ENCODE measurements around the gene USP19.

The USP19 gene

DNA sequence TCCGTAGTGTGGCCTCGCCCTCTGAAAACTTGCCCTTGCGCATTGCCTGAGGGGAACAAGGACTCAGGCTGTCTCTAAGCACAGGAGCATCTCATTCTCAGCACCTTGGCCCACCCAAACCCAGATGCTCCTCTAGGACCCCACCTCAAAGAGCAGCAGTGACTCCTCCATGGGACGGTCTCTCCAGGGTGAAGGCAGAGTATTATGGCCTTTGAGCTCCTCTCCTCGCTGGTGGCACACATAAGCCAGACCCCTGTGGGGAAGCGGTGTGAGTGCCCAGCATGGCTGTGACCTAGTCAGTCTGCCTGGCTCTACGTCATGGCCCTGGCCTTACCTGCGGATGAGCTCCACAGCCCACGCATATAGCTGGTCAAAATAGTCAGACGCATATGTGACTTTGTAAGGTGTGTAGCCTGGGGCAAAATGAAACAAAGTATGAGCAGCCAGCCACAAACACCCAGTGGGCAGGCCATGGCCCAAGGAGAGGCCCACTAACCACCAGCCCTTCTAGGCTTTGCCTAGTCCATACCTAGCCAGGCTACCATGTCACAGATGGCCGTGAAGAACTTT, 20.5 kb downstream of the USP19 start:
- Histone ChIP-seq H3K9ac (ENCODE audit: low read depth, low read length) (no peak overlapping the region), H3K36me3 (ENCODE audit: insufficient read depth, low read length) (peaks cover 28% of the 10 kb centered on the region), H3K9me3 (ENCODE audit: control insufficient read depth, insufficient read depth, low read length) (no peaks in the 10 kb centered on the region), H3K4me1 (ENCODE audit: insufficient read depth, low read length) (no peaks in the 10 kb centered on the region)

DNA sequence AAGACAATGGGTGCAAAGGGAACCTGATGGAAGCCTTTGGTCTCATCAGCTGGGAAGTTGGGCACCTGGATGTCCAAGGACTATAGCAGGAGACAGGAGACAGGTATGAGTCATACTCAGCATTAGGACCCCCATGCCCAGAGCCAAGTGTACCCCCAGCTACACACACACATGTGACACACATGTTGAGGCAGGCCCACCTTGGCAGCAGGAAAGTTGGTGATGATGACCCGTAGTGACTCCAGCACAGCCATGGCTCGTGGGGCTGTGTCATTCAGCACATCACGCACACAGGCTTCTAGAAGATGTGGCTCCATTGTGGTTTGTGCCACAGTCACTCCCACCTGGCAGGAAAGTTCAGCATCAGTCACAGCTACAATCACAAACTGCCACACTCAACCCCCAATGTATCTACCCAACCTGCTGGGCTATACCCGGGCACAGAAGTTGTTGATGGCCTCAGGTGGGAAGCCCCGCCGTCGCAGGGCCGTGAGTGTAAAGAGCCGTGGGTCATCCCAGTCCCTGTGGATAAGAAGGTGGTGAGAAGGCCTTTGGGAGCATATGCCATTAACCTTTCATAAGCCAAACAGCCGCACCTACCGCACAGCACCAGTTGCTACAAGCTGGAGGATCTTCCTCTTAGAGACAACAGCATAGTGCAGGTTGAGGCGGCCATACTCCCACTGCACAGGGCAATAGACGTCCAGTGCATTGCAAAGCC, 21.6 kb downstream of the USP19 start:
- H3K4me1 ChIP-seq (ENCODE audit: insufficient read depth, low read length), result no peaks in the 10 kb centered on the region
- no peaks in the 10 kb centered on the region for H3K9me3 ChIP-seq (ENCODE audit: control insufficient read depth, insufficient read depth, low read length)
- H3K9ac ChIP-seq (ENCODE audit: low read depth, low read length), result no peak overlapping the region
- peaks cover 28% of the 10 kb centered on the region for H3K36me3 ChIP-seq (ENCODE audit: insufficient read depth, low read length)

DNA sequence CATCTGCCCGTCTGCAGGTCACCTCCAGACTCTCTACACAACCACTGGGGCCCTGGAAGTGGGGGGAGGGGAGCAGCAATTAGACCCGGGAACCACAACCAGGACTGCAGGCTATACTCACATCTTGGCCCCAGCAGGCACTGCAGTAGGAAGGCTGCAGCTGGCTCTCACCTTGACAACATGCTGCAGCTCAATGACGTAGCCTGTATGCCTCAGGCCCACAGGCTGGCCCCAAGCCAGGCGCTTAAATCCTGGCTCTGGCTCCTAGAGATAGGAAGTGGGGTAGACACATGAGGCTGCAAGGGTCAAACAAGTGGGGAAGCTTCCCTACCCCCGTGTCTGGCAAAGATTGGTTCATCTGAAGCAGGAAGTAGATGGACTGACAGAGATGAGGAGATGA, 22.2 kb downstream of the USP19 start:
- H3K9ac ChIP-seq (ENCODE audit: low read depth, low read length), result no peak overlapping the region
- H3K36me3 ChIP-seq (ENCODE audit: insufficient read depth, low read length), result peaks cover 28% of the 10 kb centered on the region

DNA sequence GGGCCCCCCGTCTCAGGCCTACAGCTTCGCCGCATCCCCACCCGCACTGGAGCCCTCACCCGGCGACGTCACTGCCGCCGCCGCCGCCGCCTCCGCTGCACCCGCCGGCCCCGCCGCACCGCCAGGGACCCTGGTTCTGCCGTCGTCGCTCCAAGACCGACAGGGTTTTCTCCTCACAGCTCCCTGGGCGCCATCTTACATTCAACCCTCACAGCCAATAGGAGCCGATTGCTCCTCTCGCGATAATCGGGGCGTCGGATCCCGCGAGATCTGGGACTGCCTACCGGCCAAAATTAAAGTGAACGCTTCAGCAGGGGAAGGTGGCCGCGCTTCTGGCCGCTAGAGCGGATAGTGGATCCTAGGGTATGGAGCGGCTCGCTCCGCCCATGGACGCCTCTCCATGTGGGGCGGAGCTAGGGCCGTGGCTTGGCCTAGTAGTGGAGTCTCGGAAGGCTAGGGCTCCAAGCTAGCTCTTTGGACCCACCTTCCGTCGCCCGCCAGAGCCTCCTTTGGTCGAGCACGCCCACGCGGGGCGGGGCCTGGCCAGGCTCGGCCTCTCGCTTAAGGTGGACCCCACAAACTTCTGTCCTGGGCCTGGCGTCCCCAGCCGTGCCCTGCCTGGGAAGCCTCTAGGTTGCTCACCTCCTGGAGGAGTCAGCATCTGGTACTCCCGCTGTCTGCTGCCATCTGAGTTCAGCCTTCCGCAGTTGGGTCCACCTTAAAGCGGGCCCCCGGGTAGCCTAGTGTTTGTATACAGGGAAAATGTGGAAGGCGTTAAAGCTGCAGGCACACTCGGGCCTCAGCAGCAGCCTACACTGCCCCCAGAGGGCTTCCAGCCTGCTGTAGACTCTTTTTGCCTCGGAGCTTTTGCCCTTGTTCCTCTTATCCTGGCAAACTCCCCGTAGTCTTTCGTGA, 26.5 kb downstream of the USP19 start, which contains the start of gene QRICH1:
TSS of gene QRICH1 (minus strand) at position 219 of the 915 bp plus-strand sequence. CDS start 17,054 bp downstream, outside the sequence.
- Histone ChIP-seq H3K4me1 (ENCODE audit: insufficient read depth, low read length) (no peaks in the 10 kb centered on the region), H3K36me3 (ENCODE audit: insufficient read depth, low read length) (peaks cover 6% of the 10 kb centered on the region; the same call in 1 of the 2 replicates), H3K9ac (ENCODE audit: low read depth, low read length) (peak within 1 kb of the TSS; percentile 78), H3K9me3 (ENCODE audit: control insufficient read depth, insufficient read depth, low read length) (no peaks in the 10 kb centered on the region)

More for the DNA sequence above, 22.2 kb downstream of the USP19 start:
- Histone ChIP-seq H3K4me1 (ENCODE audit: insufficient read depth, low read length) (no peaks in the 10 kb centered on the region), H3K9me3 (ENCODE audit: control insufficient read depth, insufficient read depth, low read length) (no peaks in the 10 kb centered on the region)

DNA sequence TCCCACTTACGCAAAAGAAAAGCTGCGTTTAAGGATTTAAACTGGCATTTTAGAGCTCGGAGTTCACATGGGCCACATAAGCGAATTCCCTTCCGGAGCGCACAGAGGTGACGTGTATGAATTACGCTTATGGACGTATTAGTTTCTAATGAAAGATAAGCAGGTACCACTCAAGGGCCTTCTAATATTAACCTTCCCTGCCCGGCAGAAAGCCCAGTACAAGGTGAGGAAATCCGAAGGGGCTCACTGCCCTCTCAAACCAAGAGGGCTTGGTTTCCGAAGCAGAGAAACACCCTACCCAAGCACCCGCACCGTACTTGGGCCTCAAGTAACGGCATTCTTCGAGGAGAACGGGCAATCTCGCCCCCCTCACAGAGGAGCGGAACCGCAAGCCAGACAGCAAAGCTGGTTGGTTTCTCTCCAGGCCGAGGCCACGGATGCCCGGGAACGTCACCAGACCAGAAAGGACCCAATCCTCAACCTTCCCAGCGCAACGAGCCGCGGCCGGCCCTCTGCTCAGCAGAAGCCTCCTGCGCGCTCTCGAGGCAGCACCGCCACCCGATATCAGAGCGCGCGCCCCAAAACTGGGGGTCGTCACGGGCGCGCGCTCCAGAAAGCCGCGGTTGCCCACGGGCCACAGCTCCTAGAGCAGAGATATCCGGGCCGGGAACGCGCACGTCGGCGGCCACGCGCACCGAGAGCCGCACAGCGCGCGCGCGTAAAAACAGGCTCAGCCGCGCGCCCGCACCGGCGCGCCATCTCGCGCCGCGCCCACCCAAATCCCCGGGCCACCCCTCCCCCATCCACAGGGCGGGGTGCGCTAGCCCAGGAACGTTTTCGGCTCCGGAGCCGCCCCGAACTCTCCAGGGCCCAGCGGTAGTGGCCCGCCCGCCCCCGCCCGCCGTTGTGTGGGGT, 27.4 kb downstream of the USP19 start:
- Histone ChIP-seq H3K36me3 (ENCODE audit: insufficient read depth, low read length) (no peaks in the 10 kb centered on the region; the same call in 1 of the 2 replicates), H3K9me3 (ENCODE audit: control insufficient read depth, insufficient read depth, low read length) (no peaks in the 10 kb centered on the region), H3K9ac (ENCODE audit: low read depth, low read length) (peak overlapping the region; percentile 78), H3K4me1 (ENCODE audit: insufficient read depth, low read length) (no peaks in the 10 kb centered on the region)

DNA sequence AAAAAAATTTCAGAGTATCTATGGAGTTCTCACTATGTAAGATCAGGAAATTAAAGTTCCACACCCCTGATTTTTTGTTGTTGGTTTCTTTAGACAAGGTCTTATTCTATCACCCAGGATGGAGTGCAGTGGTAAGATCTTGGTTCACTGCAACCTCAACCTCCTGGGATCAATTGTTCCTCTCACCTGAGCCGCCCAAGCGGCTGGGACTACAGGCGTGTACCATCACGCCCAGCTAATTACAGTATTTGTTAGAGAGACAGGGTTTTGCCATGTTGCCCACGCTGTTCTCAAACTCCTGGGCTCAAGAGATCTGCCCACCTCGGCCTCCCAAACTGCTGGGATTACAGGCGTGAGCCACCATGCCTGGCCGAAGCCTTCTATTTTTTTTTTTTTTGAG, 39.2 kb downstream of the USP19 start:
- H3K9me3 ChIP-seq (ENCODE audit: control insufficient read depth, insufficient read depth, low read length), result no peaks in the 10 kb centered on the region
- no peak overlapping the region for H3K9ac ChIP-seq (ENCODE audit: low read depth, low read length)
- H3K4me1 ChIP-seq (ENCODE audit: insufficient read depth, low read length), result no peaks in the 10 kb centered on the region
- H3K36me3 ChIP-seq (ENCODE audit: insufficient read depth, low read length), result peaks cover 8% of the 10 kb centered on the region

DNA sequence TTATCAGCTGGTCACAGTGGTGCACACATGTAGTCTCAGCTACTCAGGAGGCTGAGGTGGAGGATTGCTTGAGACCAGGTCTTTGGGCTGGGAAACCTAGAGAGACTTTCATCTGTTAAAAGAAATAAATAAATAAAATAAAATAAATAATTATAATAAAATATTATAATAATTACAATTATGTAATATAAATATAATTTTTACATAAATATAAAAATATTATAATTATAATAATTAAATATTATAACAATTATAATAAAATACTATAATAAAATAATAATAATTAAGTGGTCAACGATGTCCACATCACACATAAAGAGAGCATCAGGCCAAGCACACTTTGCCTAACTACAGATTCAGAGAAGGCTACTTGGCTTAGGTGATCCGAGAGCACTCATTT, 41.4 kb downstream of the USP19 start:
- Histone ChIP-seq H3K9me3 (ENCODE audit: control insufficient read depth, insufficient read depth, low read length) (no peaks in the 10 kb centered on the region), H3K9ac (ENCODE audit: low read depth, low read length) (no peak overlapping the region), H3K4me1 (ENCODE audit: insufficient read depth, low read length) (no peaks in the 10 kb centered on the region), H3K36me3 (ENCODE audit: insufficient read depth, low read length) (peaks cover 14% of the 10 kb centered on the region)

DNA sequence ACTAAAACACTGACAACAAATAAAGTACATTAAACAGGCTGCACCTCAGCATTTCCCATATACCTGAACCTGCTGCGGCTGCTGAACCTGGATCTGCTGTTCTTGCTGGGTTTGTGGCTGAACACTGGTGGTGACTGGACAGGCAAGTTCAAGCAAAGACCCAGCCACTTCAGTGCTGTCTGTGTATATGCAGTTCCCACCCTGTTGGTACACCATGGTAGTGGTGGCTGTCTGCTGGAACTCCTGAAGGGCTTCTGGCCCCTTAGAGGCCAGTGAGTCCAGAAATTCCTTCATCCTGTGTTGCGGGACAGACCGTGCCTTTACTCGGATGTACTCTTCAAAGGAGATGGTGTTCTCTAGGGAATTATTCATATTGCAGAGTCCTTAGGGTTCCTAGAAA, 44.0 kb downstream of the USP19 start:
- H3K36me3 ChIP-seq (ENCODE audit: insufficient read depth, low read length), result peaks cover 26% of the 10 kb centered on the region
- H3K9me3 ChIP-seq (ENCODE audit: control insufficient read depth, insufficient read depth, low read length), result no peaks in the 10 kb centered on the region
- H3K4me1 ChIP-seq (ENCODE audit: insufficient read depth, low read length), result no peaks in the 10 kb centered on the region
- no peak overlapping the region for H3K9ac ChIP-seq (ENCODE audit: low read depth, low read length)

DNA sequence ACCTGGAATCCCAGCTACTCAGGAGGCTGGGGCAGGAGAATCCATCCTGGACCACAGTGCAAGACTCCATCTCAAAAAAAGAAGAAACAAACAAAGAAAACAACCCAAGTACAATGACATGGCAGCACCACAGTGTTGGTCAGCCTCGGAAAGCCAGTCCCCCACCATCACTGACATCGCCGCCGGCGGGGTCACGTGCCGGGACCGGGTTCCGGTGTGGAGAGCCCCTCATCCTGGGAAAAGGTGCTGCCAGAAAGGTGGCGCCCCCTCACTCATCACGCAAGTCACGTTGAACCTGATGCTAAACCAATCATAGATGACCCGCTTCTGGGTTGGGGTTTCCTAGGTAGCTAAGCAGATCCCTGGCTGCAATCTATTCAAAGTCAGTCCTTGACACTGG, 44.5 kb downstream of the USP19 start:
- Histone ChIP-seq H3K9ac (ENCODE audit: low read depth, low read length) (no peak overlapping the region), H3K4me1 (ENCODE audit: insufficient read depth, low read length) (no peaks in the 10 kb centered on the region), H3K9me3 (ENCODE audit: control insufficient read depth, insufficient read depth, low read length) (no peaks in the 10 kb centered on the region), H3K36me3 (ENCODE audit: insufficient read depth, low read length) (peaks cover 26% of the 10 kb centered on the region)

All from ES-I3 (cell line).